H1 (cell line): ENCODE data around the gene HOXB13. TPM values are rescaled to one million over a fixed set of nuclear protein-coding genes. Genes with fewer than 3 reads are reported as not detected.

Experiments used
- CTCF ChIA-PET: fragments of 300-600 bp; sonication (Branson Sonifier 250); formaldehyde crosslinking; loops from one replicate; lab custom pipeline; 2021; ENCODE audit not compliant: partially characterized antibody; lab: Charles Lee
- POLR2A ChIA-PET: fragments of 300-600 bp; sonication (Branson Sonifier 250); formaldehyde crosslinking; loops from one replicate; lab custom pipeline; 2021; ENCODE audit warnings: inconsistent platforms; ENCODE audit not compliant: partially characterized antibody; lab: Charles Lee
- DNase-seq, 2 experiments: peaks; one replicate each; pipeline versions ENCODE4 v3.0.0 to v3.0.0-alpha.2; 2010 to 2022; ENCODE audit warnings: low spot score in 2 of 2, low read depth in 1 of 2, mixed read lengths in 1 of 2
- FAIRE-seq: peaks from 2 replicates; lab custom pipeline; 2011; peaks lifted over from hg19 to GRCh38; lab: Jason Lieb, UNC
- H2AFZ ChIP-seq: 2 replicates; pipeline ENCODE4 v1.8.1; 2012; ENCODE audit warnings: low read length, inconsistent platforms
- H2AK5ac ChIP-seq: 2 replicates; pipeline ENCODE4 v1.6.1; 2013; ENCODE audit warnings: low read depth, low read length
- H2BK120ac ChIP-seq: replicated peaks from 2 replicates; pipeline ENCODE3; 2013; ENCODE audit warnings: low read depth, low read length, inconsistent platforms
- H2BK12ac ChIP-seq: 2 replicates; pipeline ENCODE4 v1.6.1; 2013; ENCODE audit warnings: low read depth, low read length
- H2BK15ac ChIP-seq: 2 replicates; pipeline ENCODE4 v1.6.1; 2013; ENCODE audit warnings: low read length
- H2BK20ac ChIP-seq: 2 replicates; pipeline ENCODE4 v1.6.1; 2013; ENCODE audit warnings: low read length
- H2BK5ac ChIP-seq: 2 replicates; pipeline ENCODE4 v1.6.1; 2013; ENCODE audit warnings: low read depth, low read length
- H3K14ac ChIP-seq: 2 replicates; pipeline ENCODE4 v1.6.1; 2013; ENCODE audit warnings: inconsistent platforms; ENCODE audit not compliant: insufficient read length
- H3K18ac ChIP-seq: 2 replicates; pipeline ENCODE4 v1.6.1; 2013; ENCODE audit warnings: low read length; ENCODE audit errors: extremely low read depth
- H3K23ac ChIP-seq: 2 replicates; pipeline ENCODE4 v1.6.1; 2013; ENCODE audit warnings: inconsistent platforms; ENCODE audit not compliant: insufficient read length
- H3K23me2 ChIP-seq: 2 replicates; pipeline ENCODE4 v1.6.1; 2013; ENCODE audit warnings: low read depth, low read length
- H3K27ac ChIP-seq: 2 replicates; pipeline ENCODE4 v1.6.1; 2011; ENCODE audit warnings: low read depth, low read length, inconsistent platforms
- H3K27me3 ChIP-seq, 4 experiments: replicated peaks in 1 of 4; 1 replicate in 1 of 4; 2 replicates in 3 of 4; pipeline versions ENCODE4 v1.6.1 to v1.8.1; 2011 to 2013; ENCODE audit warnings: low read length in 3 of 4, mild to moderate bottlenecking in 3 of 4, inconsistent platforms in 2 of 4, mixed read lengths in 2 of 4, moderate library complexity in 1 of 4; ENCODE audit not compliant: control insufficient read depth in 3 of 4, insufficient read depth in 3 of 4; ENCODE audit errors: extremely low read depth in 1 of 4
- H3K36me3 ChIP-seq, 4 experiments: 2 replicates each; pipeline versions ENCODE4 v1.6.1 to v1.8.1; 2011 to 2013; ENCODE audit warnings: mild to moderate bottlenecking in 4 of 4, low read length in 3 of 4, moderate library complexity in 2 of 4, control low read depth in 1 of 4, inconsistent platforms in 1 of 4; ENCODE audit not compliant: insufficient read depth in 4 of 4, control insufficient read depth in 2 of 4
- H3K4ac ChIP-seq: replicated peaks from 2 replicates; pipeline ENCODE3; 2013; ENCODE audit warnings: low read length, low read depth, mixed read lengths, inconsistent platforms; ENCODE audit not compliant: insufficient read length
- H3K4me1 ChIP-seq, 4 experiments: replicated peaks in 1 of 4; 1 replicate in 1 of 4; 2 replicates in 3 of 4; pipeline versions ENCODE4 v1.6.1 to v1.8.1; 2011 to 2013; ENCODE audit warnings: low read length in 3 of 4, inconsistent platforms in 2 of 4, mixed read lengths in 1 of 4; ENCODE audit not compliant: insufficient read depth in 4 of 4, control insufficient read depth in 3 of 4
- H3K4me2 ChIP-seq, 2 experiments: 2 replicates each; pipeline versions ENCODE4 v1.6.1 to v1.8.1; 2011 to 2013; ENCODE audit warnings: low read depth in 2 of 2, low read length in 2 of 2, control low read depth in 1 of 2, inconsistent platforms in 1 of 2, mild to moderate bottlenecking in 1 of 2; ENCODE audit not compliant: insufficient read depth in 1 of 2
- H3K4me3 ChIP-seq, 4 experiments: fragments of 200-600, 300-600 bp in 1 of 4; sonication (generic), shearing (Covaris generic), sonication (Bioruptor Twin) in 1 of 4; 2 replicates each; pipeline versions ENCODE4 v1.5.1 to v1.8.1; 2011 to 2016; ENCODE audit warnings: low read length in 4 of 4, low read depth in 3 of 4, control low read depth in 2 of 4, inconsistent platforms in 2 of 4, mild to moderate bottlenecking in 2 of 4, mixed read lengths in 1 of 4, moderate library complexity in 1 of 4; ENCODE audit not compliant: insufficient read depth in 2 of 4; ENCODE audit errors: extremely low read depth in 1 of 4
- H3K56ac ChIP-seq: replicated peaks from 2 replicates; pipeline ENCODE3; 2013; ENCODE audit warnings: low read depth, mild to moderate bottlenecking, mixed read lengths, low read length, inconsistent platforms; ENCODE audit not compliant: insufficient read length
- H3K79me1 ChIP-seq: 2 replicates; pipeline ENCODE4 v1.6.1; 2013; ENCODE audit warnings: low read depth, low read length, control low read depth
- H3K79me2 ChIP-seq, 2 experiments: 2 replicates each; pipeline versions ENCODE4 v1.6.1 to v1.8.1; 2012 to 2013; ENCODE audit warnings: low read length in 2 of 2, mild to moderate bottlenecking in 2 of 2, inconsistent platforms in 1 of 2; ENCODE audit not compliant: insufficient read depth in 2 of 2, control insufficient read depth in 1 of 2
- H3K9ac ChIP-seq, 4 experiments: replicated peaks in 1 of 4; 1 replicate in 1 of 4; 2 replicates in 3 of 4; pipeline versions ENCODE4 v1.6.1 to v1.8.1; 2011 to 2013; ENCODE audit warnings: low read depth in 3 of 4, low read length in 3 of 4, control low read depth in 2 of 4, mild to moderate bottlenecking in 2 of 4, moderate library complexity in 2 of 4, inconsistent platforms in 1 of 4; ENCODE audit errors: extremely low read depth in 1 of 4
- H3K9me3 ChIP-seq, 2 experiments: 2 replicates each; pipeline versions ENCODE4 v1.6.1 to v1.8.1; 2012 to 2013; ENCODE audit warnings: mild to moderate bottlenecking in 2 of 2, moderate library complexity in 2 of 2, control low read depth in 1 of 2, inconsistent platforms in 1 of 2, low read depth in 1 of 2, low read length in 1 of 2, mixed read lengths in 1 of 2; ENCODE audit not compliant: insufficient read depth in 2 of 2
- H4K20me1 ChIP-seq, 2 experiments: replicated peaks in 1 of 2; 2 replicates each; pipeline versions ENCODE3 to v1.8.1; 2011 to 2013; ENCODE audit warnings: inconsistent platforms in 2 of 2, low read length in 2 of 2, mild to moderate bottlenecking in 1 of 2; ENCODE audit not compliant: insufficient read depth in 2 of 2, control insufficient read depth in 1 of 2
- H4K5ac ChIP-seq: 2 replicates; pipeline ENCODE4 v1.6.1; 2013; ENCODE audit warnings: low read length, low read depth, mixed read lengths, inconsistent platforms; ENCODE audit not compliant: insufficient read length
- H4K8ac ChIP-seq: 2 replicates; pipeline ENCODE4 v1.8.0; 2013; ENCODE audit warnings: mild to moderate bottlenecking, moderate library complexity, low read length, inconsistent platforms; ENCODE audit not compliant: insufficient read depth; ENCODE audit errors: extremely low read depth
- H4K91ac ChIP-seq: replicated peaks from 2 replicates; pipeline ENCODE3; 2013; ENCODE audit warnings: low read length, mixed read lengths, inconsistent platforms; ENCODE audit not compliant: insufficient read length
- CREB1 ChIP-seq: IDR thresholded peaks from 2 replicates; pipeline ENCODE4 v1.6.1; 2012; ENCODE audit warnings: inconsistent platforms
- JUN ChIP-seq: IDR thresholded peaks from 2 replicates; pipeline ENCODE4 v1.6.1; 2011; ENCODE audit warnings: low read depth, mild to moderate bottlenecking, improper control_type of control experiment, low read length
- WGBS, 2 experiments: shearing (Covaris generic) in 1 of 2; methylation state at CpG; one replicate each; pipeline versions ENCODE4 v1.1.6 to v1.1.7; 2013 to 2015; ENCODE audit warnings: low lambda C conversion rate in 2 of 2, mixed read lengths in 2 of 2, inconsistent platforms in 1 of 2, low coverage in 1 of 2, missing lambda C conversion rate in 1 of 2; ENCODE audit not compliant: insufficient replicate concordance in 2 of 2, insufficient coverage in 1 of 2, insufficient read length in 1 of 2; ENCODE audit errors: extremely low coverage in 1 of 2, missing lambda C conversion rate in 1 of 2; 5-methylcytosine and 5-hydroxymethylcytosine counted together
- polyA plus RNA-seq, 7 experiments: library from polyadenylated mRNA; depleted of rRNA in 3 of 7; stranded (reverse) in 5 of 7; unstranded in 2 of 7; fragments of >200 nt in 5 of 7; fragments of 200-250 nt in 2 of 7; gene quantifications; 1 replicate in 5 of 7; 2 replicates in 1 of 7; 4 replicates in 1 of 7; pipeline versions ENCODE4 v1.2.1 to v1.2.3, GENCODE V29; 2011 to 2013; ENCODE audit warnings: missing spikeins in 2 of 7, mixed read lengths in 2 of 7
- total RNA-seq: library from RNA; stranded (reverse); fragmentation: NEBNext Ultra II Directional; extraction: Animal tissue kit (Norgen Biotek cat#: 25700); gene quantifications from 2 replicates; pipeline ENCODE4 v1.2.1, GENCODE V29; 2021

Gene HOXB13
- total and polyA plus RNA-seq, 2 of the 8 experiments (the other 6 are each of a cell fraction or from before 2014, with no cell fraction given): not detected

GRCh38 chr17:48727415-48728175, 955 bp downstream of the HOXB13 start:
- Histone ChIP-seq H3K4ac (no peak overlapping the region), H3K9ac (no peak overlapping the region), H3K56ac (no peak overlapping the region), H3K4me3 (no peak overlapping the region), H2BK15ac (no peak overlapping the region), H2BK5ac (no peak overlapping the region), H4K91ac (no peak overlapping the region), H2AFZ (no peak overlapping the region), H4K8ac (no peak overlapping the region), H3K18ac (no peak overlapping the region), H3K36me3 (peaks cover 0 to 2% (median 0%) of the 10 kb centered on the region in 4 experiments; a peak in 1 of 8 replicates), H4K5ac (no peak overlapping the region), H2BK12ac (peak overlapping the region; percentile 50; the same call in 1 of the 2 replicates), H3K23ac (no peak overlapping the region), H2AK5ac (0 out of 2 replicates have a peak overlapping the region, but pooled peaks have one; percentile 53), H3K14ac (no peak overlapping the region), H3K79me1 (no peaks in the 10 kb centered on the region; the same call in 1 of the 2 replicates), H3K9me3 (no peaks in the 10 kb centered on the region), H4K20me1 (peaks cover 18 to 33% of the 10 kb centered on the region in 2 experiments), H2BK20ac (no peak overlapping the region), H3K79me2 (no peaks in the 10 kb centered on the region), H3K23me2 (no peaks in the 10 kb centered on the region), H3K27ac (no peak overlapping the region), H3K27me3 (peaks cover 94 to 100% (median 99%) of the 10 kb centered on the region in 4 experiments), H2BK120ac (no peak overlapping the region), H3K4me2 (no peak overlapping the region; a peak in 1 of 4 replicates), H3K4me1 (peaks cover 0 to 17% (median 6%) of the 10 kb centered on the region in 4 experiments; a peak in 5 of 7 replicates)
- DNase-seq: no peak
- POLR2A ChIA-PET: no interaction called here
- TF ChIP-seq CREB1 (no peak), JUN (no peak)
- no peak for FAIRE-seq
- CTCF ChIA-PET: interaction anchor here (0.6 to 13.5 kb wide), 9 partner anchors 9 to 157 kb away, joined by 3 to 147 read pairs (median 10); no protein-coding TSS in a partner anchor
- WGBS, 2 experiments: 47% methylated on average over 9 of the region's 9 CpGs; no CpG with 5 or more reads in 1 of the 2 experiments
